RPMI8226 (cell line): ENCODE data around the gene NR2F1-AS1.
"Not testable (repeated sequence)": the region's sequence is repeated elsewhere in the genome, so short reads cannot be mapped to it uniquely, and the experiment has no call there.

Experiments
- DNase-seq: peaks from one replicate; pipeline ENCODE4 v3.0.0-alpha.2; 2015

The NR2F1-AS1 gene

DNA sequence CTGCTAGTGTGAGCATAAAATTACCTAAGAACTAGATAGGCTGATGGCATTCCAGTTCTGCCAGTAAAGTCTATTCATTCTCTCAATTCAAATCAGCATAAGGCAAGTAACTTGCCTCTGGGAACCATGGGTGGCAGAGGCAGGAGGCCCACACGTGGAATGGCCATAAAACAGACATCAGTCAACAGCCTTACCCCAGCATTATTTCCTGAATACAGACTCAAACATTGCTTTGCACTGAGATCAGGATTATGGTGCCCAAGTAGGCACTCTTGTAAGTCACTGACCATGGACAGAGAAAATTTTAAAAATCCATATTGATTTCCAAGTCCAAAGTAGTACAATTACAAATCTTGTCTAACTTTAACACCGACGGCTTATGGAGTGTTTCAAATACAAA, 157.7 kb downstream of the NR2F1-AS1 start:
- no peak for DNase-seq

DNA sequence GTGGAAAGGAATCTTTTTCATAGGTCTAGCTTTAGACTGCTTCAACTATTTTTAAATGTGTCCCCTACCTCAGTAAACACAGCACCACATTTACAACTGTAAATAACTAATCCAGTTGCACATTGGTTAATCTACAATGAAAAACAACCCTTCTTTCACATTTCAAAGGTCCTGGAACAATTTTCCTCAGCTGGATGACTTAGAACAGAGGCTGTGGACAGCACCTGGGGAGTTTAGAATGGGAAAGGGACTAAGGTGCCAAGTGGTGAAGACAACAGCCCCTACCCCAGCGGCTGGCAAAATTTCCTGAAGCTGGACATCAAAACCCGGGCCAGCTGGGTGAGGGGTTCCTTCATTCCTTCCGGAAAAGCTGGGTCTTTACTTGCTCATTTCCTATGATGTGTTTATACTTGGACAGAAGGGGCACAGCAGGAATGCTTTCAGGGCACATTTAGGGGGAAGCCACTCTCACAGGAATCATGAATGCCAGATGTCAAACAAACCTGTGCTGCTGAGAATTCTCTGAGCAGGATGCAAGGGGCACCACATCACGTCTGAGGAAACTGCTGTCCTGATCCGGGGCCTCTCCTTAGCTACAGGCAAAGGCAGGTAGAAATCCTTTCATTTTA, 158.3 kb downstream of the NR2F1-AS1 start:
- no peak for DNase-seq

- no peak for DNase-seq
Measured at GRCh38 chr5:93421987-93422401, 159.0 kb downstream of the NR2F1-AS1 start.

- no peak for DNase-seq
Measured at GRCh38 chr5:93421468-93421867, 159.6 kb downstream of the NR2F1-AS1 start.

- DNase-seq, result no peak
Measured at GRCh38 chr5:93417490-93417889, 163.5 kb downstream of the NR2F1-AS1 start.

GRCh38 chr5:93415819-93416218, 165.2 kb downstream of the NR2F1-AS1 start:
- DNase-seq, result no peak

- no peak for DNase-seq
Measured at GRCh38 chr5:93411716-93412115, 169.3 kb downstream of the NR2F1-AS1 start.

- no peak for DNase-seq
Measured at GRCh38 chr5:93409691-93410090, 171.3 kb downstream of the NR2F1-AS1 start.

GRCh38 chr5:93407454-93407853, 173.6 kb downstream of the NR2F1-AS1 start:
- DNase-seq, result no peak

GRCh38 chr5:93406971-93407401, 174.0 kb downstream of the NR2F1-AS1 start:
- DNase-seq, result no peak

DNA sequence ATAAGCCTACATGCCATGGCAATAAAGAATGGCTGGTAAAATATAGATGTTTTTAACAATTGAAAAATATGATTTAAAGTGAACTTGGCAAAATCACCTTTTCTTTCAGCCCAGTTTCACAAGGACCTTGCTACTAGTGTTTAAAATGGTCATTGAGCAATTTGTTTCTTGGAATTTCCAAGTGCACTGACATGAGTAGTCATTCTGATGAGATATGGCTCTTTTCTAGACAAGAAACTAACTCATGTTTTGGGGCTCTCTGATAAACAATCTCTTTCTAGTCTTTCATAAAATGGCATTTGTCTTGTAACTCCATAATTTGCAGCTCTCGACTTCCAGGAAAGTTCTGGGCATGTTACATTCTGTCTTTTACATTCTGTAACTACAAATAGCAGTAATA, 176.8 kb downstream of the NR2F1-AS1 start:
- no peak for DNase-seq

DNA sequence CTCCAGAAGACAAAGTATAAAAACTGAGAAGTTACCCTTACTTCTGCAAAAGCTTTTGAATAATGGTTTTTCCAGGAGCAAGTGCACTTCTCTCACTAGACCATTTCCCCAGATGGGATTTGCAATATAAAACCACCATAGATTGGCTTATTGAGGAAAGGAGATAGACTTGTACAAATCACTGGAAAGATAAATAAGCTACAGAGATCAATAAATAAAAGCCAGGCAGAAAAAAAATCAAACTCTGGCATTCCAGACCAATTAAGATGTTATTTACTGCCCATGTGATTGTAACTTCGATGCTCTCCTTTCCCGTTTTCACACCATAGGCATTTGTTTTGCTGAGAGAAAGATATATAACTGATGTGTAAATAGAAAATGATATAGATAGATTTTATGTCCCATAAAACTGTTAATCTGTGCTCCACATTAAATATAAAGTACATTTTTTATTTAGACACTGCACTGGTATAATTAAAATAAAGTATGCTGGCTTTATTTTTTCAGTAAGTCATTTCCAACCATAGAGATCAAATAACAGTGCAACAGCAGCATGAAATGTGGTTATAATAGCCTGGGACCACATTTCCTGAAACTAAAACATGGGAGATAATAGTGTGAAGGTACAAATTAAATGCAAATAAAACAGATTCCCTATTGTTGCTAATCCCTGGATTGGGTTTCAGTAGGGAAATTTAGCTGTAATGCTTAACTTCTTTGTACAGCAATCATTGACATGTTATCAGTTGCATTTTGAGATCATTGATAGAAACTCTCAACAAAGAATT, 177.7 kb downstream of the NR2F1-AS1 start:
- no peak for DNase-seq

GRCh38 chr5:93402451-93402850, 178.6 kb downstream of the NR2F1-AS1 start:
- DNase-seq, result no peak

DNA sequence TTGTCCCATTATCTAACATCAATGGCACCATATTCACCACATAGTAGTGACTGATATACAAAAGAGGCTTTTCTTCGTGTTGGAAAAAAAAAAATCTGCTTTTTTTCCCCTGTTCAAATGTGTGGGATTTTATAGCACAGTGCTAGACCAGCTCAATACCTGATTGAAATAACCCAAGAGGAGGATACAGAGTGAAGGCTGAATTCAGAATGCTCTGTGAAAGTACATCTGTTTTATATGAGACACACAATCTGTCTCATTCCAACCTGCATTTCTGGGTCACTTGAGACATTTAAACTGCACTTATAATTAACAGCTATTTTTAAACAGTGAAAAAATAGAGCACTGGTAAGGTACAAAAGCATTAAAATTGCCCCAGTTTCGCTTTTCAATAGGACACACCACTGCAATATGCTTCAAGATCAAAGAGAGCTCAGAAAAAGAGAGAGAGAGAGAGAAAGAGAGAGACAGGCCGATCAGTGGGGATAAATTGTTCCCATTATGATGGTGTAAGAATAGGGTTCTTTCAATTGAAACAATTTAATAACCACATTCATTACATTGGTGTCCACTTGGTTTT, 179.3 kb downstream of the NR2F1-AS1 start:
- DNase-seq, result no peak

- no peak for DNase-seq
Measured at GRCh38 chr5:93399675-93400074, 181.3 kb downstream of the NR2F1-AS1 start.

GRCh38 chr5:93395971-93396379, 185.0 kb downstream of the NR2F1-AS1 start:
- DNase-seq, result no peak

GRCh38 chr5:93395010-93395409, 186.0 kb downstream of the NR2F1-AS1 start:
- no peak for DNase-seq

DNA sequence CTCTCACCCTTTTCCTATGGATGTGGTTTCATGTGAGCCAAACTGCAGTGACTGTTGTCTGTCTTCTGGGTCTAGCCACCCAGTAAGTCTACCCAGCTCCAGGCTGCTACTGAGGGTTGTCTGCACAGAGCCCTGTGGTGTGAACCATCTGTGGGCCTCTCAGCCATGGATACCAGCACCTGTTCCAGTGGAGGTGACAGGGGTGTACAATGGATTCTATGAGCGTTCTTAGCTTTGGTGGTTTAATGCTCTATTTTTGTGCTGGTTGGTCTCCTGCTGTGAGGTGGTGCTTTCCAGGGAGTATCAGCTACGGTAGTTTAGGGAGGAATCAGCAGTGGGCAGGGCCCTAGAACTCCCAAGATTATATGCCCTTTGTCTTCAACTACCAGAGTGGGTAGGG, 186.7 kb downstream of the NR2F1-AS1 start:
- no peak for DNase-seq

- DNase-seq, result not testable (repeated sequence)
Measured at GRCh38 chr5:93391169-93391568, 189.8 kb downstream of the NR2F1-AS1 start.

DNA sequence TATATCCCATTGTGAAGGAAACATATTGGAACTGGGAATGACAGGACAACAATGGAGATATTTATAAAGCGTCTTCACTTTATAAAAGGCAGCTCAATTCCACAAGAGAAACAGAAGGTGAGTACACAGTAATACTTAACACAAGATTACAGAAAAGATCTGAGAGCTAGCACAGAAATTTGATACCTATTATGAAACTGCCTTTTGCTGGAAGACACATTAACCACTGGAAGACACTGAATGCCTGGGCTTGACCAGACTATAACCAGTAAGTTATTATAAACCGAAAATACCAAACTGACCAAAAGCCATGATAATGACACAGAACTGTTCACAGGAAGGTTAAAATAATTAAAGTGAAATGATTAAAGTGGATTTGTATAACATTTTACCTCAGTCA, 195.4 kb downstream of the NR2F1-AS1 start:
- DNase-seq, result no peak

- no peak for DNase-seq
Measured at GRCh38 chr5:93384995-93385394, 196.0 kb downstream of the NR2F1-AS1 start.

DNA sequence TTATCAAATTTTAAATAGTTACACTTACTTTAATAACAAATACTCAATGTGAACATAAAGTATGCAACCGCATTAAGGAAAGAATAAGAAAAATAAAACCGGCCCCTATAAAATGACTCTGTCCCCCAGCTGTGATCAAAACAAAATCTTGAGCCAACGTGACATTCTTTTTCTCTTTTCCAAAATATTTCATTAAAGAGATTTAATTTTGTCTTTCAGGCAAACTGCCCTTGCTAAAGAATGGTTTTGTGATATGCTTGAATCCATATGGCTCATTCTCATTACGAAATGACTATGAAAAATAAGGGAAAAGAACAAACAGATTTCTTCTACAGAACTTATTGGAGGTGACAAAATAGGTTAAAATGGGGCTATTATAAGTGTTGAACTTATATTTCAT, 197.0 kb downstream of the NR2F1-AS1 start:
- no peak for DNase-seq

DNA sequence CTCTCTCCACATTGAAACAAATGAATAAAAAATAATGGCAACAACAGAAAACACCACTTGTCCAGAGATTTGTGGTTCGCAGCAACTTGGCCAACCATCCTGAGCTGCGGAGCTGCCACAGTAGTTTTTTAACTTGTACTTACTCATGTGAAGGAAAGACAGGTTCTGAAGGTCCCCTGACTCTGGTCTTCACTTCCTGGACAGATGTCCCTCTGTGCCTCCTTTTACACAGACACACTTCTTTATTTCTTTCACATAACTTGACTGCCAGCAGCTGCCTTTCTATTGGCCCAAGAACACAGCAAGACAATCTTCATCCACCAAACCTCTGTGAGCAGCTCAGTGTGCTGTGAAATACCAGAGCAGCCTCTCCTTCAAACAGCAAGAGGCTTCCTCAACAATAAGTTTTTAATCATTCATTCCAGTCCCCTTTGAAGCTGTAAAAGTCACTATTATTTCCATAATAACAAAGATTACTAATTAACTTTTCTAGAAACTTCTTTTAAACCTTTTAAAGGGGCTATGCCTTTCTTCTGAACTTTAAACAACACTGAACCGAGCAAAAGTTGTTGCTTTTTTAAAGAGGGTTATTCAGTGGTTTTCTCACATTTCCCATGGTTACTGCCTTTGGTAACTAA, 198.7 kb downstream of the NR2F1-AS1 start:
- no peak for DNase-seq

GRCh38 chr5:93381057-93381456, 200.0 kb downstream of the NR2F1-AS1 start:
- DNase-seq, result no peak
